ENCODE measurements around the gene SLC43A1. TPM values are rescaled to one million over a fixed set of nuclear protein-coding genes. Genes with fewer than 3 reads are reported as not detected.

SLC43A1 gene
- total and polyA plus RNA-seq, 12 donors, result 3.4 to 16.5 (median 5.0) TPM

DNA sequence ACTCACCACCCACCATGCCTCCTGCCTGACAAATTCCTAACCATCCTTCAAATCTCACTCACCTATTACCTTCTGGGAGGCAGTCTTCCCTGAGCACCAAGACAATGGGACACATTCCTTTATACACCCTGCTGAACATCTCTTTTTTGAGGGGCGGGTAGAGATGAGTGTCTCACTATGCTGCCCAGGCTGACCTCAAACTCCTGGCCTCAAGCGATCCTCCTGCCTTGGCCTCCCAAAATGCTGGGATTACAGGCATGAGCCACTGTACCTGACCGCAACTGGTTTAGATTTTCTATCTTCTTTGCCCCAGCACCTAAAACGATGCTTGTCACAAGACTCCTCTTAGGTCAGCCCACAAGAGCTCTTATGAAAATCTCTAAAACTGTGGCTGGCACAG, 7.9 kb upstream of the SLC43A1 start:
- ATAC-seq (no peak), DNase-seq (no peak)
- no peak overlapping the region for H3K27ac ChIP-seq
- H3K27me3 ChIP-seq, result no peaks in the 10 kb centered on the region
- TF ChIP-seq, protein P1, sequence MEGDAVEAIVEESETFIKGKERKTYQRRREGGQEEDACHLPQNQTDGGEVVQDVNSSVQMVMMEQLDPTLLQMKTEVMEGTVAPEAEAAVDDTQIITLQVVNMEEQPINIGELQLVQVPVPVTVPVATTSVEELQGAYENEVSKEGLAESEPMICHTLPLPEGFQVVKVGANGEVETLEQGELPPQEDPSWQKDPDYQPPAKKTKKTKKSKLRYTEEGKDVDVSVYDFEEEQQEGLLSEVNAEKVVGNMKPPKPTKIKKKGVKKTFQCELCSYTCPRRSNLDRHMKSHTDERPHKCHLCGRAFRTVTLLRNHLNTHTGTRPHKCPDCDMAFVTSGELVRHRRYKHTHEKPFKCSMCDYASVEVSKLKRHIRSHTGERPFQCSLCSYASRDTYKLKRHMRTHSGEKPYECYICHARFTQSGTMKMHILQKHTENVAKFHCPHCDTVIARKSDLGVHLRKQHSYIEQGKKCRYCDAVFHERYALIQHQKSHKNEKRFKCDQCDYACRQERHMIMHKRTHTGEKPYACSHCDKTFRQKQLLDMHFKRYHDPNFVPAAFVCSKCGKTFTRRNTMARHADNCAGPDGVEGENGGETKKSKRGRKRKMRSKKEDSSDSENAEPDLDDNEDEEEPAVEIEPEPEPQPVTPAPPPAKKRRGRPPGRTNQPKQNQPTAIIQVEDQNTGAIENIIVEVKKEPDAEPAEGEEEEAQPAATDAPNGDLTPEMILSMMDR (IDR thresholded peaks at IDR 0.05), result no peak
- H3K4me3 ChIP-seq, result no peak overlapping the region
- H3K36me3 ChIP-seq, result peaks cover 0 to 20% (median 4%) of the 10 kb centered on the region in 9 donors
- 92 to 94% methylated on average over 4 of the region's 4 CpGs for WGBS, 2 donors
- H3K4me1 ChIP-seq, result peaks cover 0 to 6% (median 0%) of the 10 kb centered on the region in 9 donors
- intact Hi-C loops (cut with DNase I), result loop anchor here in 1 of 10 donors (10.0 kb wide), 1 partner anchor 179 kb away; no protein-coding TSS in a partner anchor
- no peaks in the 10 kb centered on the region for H3K9me3 ChIP-seq

DNA sequence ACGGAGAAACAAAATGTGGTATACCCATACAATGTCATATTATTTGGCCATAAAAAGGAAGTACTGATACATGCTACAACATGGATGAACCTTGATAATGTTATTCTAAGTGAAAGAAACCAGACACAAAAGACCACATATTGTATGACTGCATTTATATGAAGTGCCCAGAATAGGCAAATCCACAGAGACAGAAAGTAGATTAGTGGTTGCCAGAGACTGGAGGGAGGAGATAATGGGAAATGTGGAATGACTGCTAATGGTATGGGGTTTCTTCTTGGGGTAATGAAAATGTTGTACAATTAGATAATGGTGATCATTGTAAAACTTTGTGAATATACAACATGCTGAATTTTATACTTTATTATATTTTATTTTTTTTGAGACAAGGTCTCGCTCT, 5.6 kb upstream of the SLC43A1 start:
- Histone ChIP-seq H3K27me3 (no peaks in the 10 kb centered on the region), H3K4me3 (no peak overlapping the region), H3K4me1 (peaks cover 0 to 7% (median 2%) of the 10 kb centered on the region in 9 donors), H3K27ac (no peak overlapping the region), H3K9me3 (no peaks in the 10 kb centered on the region), H3K36me3 (peaks cover 0 to 9% (median 0%) of the 10 kb centered on the region in 9 donors)
- ATAC-seq (no peak), DNase-seq (no peak)
- intact Hi-C loops (cut with DNase I), result loop anchor here in 1 of 10 donors (10.0 kb wide), 1 partner anchor 176 kb away; no protein-coding TSS in a partner anchor
- 87 to 88% methylated on average over 2 of the region's 2 CpGs for WGBS, 2 donors
- TF ChIP-seq, protein P1 (IDR thresholded peaks at IDR 0.05), result no peak

DNA sequence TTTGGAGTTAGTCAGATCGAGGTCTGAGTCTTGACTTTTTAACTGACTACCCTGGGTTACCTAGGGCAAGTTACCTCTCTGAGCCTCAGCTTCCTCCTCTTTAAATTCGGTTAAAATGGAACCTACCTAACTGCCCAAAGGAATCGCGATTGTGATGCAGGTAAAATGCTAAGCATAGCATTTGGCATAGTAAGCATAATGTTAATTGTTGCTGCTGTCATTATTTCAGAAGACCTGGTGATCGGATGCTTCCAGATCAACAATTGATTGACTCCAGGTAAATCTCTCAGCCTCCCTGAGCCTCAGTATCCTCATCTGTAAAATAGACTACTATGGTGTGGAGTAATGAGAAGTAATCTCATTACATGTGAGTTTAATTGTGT, 550 bp upstream of the SLC43A1 start:
- TF ChIP-seq, protein P1 (IDR thresholded peaks at IDR 0.05), result no peak
- Histone ChIP-seq H3K36me3 (peaks cover 0 to 4% (median 0%) of the 10 kb centered on the region in 9 donors), H3K4me1 (peaks cover 0 to 21% (median 17%) of the 10 kb centered on the region in 9 donors), H3K9me3 (no peaks in the 10 kb centered on the region), H3K27ac (peak overlapping the region in 6 of 10 donors; percentile 58 to 77 (median 68)), H3K27me3 (no peaks in the 10 kb centered on the region), H3K4me3 (peak overlapping the region in 9 of 10 donors; percentile 63 to 99 (median 92))
- DNase-seq (no peak), ATAC-seq (no peak)
- 26 to 34% methylated on average over 5 of the region's 5 CpGs for WGBS, 2 donors
- intact Hi-C loops (cut with DNase I), result no loop called here

DNA sequence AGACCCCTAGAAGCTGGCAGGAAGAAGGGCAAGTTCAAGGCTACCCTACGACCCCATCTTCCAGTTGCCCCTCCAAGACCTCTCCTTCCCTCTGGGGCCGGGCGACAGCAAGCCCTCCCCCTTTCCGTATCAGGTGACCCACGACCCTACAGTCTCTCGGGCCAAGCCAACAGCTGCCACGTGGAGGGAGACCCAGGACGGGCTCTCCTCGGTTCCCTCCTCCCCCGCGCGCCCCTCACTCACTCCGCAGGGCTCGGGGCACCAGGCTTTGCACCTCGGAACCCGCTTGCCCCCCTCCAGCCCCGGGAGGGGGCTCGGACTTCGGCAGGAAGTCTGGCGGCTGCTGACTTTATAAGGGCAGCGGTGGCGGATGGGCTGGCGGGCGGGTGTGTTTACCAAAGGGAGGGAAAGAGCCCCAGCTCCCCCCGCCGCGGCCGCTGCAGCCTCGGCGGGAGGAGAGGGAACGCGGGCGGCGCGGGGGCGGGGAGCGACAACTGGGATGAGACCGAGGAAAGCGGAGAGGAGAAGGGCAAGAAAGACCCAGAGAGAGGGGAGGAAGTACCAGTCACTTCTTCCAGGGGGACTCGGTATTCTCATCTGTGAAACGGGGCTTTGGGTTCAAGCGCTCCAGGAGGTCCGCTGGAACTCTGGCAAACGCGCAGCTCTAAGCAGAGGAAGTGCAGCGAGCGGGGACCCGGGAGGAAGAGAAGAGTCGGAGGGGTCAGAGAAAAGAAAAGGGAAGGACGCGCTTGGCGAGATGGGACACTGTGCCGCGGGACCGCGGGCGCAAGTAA, 767 bp downstream of the SLC43A1 start:
- H3K4me1 ChIP-seq, result peaks cover 0 to 21% (median 16%) of the 10 kb centered on the region in 9 donors
- peak; percentile 63 to 73 for DNase-seq
- H3K36me3 ChIP-seq, result peaks cover 0 to 4% (median 0%) of the 10 kb centered on the region in 9 donors
- H3K27me3 ChIP-seq, result no peaks in the 10 kb centered on the region
- ATAC-seq, result peak; percentile 54 to 90 (median 80)
- peak overlapping the region; percentile 63 to 99 (median 92) for H3K4me3 ChIP-seq
- peak overlapping the region; percentile 23 to 77 (median 64) for H3K27ac ChIP-seq
- TF ChIP-seq, protein P1 (IDR thresholded peaks at IDR 0.05), result no peak
- intact Hi-C loops (cut with DNase I), result loop anchor here in 2 of 10 donors (1.0 to 2.0 kb wide), 2 partner anchors 15 to 16 kb away; no protein-coding TSS in a partner anchor
- WGBS, 2 donors, result 0 to 1% methylated on average over 57 of the region's 57 CpGs
- H3K9me3 ChIP-seq, result no peaks in the 10 kb centered on the region
